Osteocyte (in vitro differentiated cells): ENCODE measurements around the gene C16orf96. TPM values are rescaled to one million over a fixed set of nuclear protein-coding genes. Genes with fewer than 3 reads are reported as not detected.

Experiments used
- DNase-seq: peaks from one replicate; pipeline ENCODE4 v3.0.0; 2021; ENCODE audit warnings: mixed read lengths; ENCODE audit not compliant: unreplicated experiment; ENCODE audit errors: extremely low spot score
- H3K27ac Mint-ChIP-seq: one replicate; pipeline ENCODE4 v1.8.0; 2021; ENCODE audit warnings: mild to moderate bottlenecking, mixed read lengths; ENCODE audit not compliant: unreplicated experiment
- H3K27me3 Mint-ChIP-seq: one replicate; pipeline ENCODE4 v1.8.0; 2021; ENCODE audit warnings: mixed read lengths; ENCODE audit not compliant: unreplicated experiment
- H3K36me3 Mint-ChIP-seq: one replicate; pipeline ENCODE4 v1.8.0; 2021; ENCODE audit warnings: mixed read lengths; ENCODE audit not compliant: unreplicated experiment
- H3K4me1 Mint-ChIP-seq: one replicate; pipeline ENCODE4 v1.8.0; 2021; ENCODE audit warnings: mixed read lengths; ENCODE audit not compliant: unreplicated experiment
- H3K4me3 Mint-ChIP-seq: one replicate; pipeline ENCODE4 v1.8.0; 2021; ENCODE audit warnings: mild to moderate bottlenecking, moderate library complexity, mixed read lengths; ENCODE audit not compliant: unreplicated experiment
- H3K9me3 Mint-ChIP-seq: one replicate; pipeline ENCODE4 v1.8.0; 2021; ENCODE audit warnings: mixed read lengths; ENCODE audit not compliant: unreplicated experiment
- total RNA-seq: library from RNA; stranded (reverse); gene quantifications from 2 replicates; pipeline ENCODE4 v1.2.1, GENCODE V29; 2021
- TF ChIP-seq, protein P1 (sequence below): fragments of 200-600 bp; sonication (generic); IDR thresholded peaks from 2 replicates; pipeline ENCODE4 v1.5.0; 2021; ENCODE audit warnings: antibody characterized with exemption, mild to moderate bottlenecking, moderate library complexity

Gene C16orf96
- total RNA-seq, 1 donor from 2014 or later, result 0.08 TPM

DNA sequence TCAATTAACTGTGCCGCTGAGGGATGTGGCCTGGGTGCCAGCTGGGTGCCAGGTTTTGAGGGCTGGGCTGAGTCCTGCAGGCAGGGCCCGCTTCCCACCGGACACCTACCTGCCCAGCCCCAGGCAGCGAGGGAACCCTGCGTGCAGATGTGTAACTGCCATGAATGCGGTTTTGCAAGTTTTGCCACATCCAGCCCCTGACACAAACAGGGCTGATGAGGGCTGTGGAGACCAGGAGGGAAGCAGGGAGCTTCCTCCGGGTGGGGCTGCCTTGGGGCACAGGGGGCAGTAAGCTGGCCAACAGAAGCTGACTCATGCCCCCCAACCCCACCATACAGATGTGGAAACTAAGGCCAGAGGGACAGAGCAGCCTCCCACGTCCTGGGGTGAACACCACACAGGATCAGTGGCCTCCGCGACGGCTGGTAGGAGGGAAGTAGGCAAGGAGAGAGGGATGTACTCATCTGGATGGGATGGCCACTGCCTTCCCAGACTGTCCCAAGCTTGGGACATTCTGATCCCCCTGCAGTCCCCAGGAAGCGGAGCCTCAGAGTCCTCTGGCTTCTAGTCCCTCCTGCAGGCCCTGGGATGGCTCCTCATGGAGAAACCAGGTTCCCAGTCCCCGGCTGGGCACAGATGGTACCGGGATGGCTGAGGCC, 57.0 kb downstream of the C16orf96 start:
- H3K36me3 Mint-ChIP-seq, result no peaks in the 10 kb centered on the region
- peak overlapping the region; percentile 73 for H3K4me3 Mint-ChIP-seq
- peaks cover 39% of the 10 kb centered on the region for H3K4me1 Mint-ChIP-seq
- H3K27ac Mint-ChIP-seq, result peak overlapping the region; percentile 23
- TF ChIP-seq, protein P1, sequence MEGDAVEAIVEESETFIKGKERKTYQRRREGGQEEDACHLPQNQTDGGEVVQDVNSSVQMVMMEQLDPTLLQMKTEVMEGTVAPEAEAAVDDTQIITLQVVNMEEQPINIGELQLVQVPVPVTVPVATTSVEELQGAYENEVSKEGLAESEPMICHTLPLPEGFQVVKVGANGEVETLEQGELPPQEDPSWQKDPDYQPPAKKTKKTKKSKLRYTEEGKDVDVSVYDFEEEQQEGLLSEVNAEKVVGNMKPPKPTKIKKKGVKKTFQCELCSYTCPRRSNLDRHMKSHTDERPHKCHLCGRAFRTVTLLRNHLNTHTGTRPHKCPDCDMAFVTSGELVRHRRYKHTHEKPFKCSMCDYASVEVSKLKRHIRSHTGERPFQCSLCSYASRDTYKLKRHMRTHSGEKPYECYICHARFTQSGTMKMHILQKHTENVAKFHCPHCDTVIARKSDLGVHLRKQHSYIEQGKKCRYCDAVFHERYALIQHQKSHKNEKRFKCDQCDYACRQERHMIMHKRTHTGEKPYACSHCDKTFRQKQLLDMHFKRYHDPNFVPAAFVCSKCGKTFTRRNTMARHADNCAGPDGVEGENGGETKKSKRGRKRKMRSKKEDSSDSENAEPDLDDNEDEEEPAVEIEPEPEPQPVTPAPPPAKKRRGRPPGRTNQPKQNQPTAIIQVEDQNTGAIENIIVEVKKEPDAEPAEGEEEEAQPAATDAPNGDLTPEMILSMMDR, result no peak
- DNase-seq, result no peak
- H3K9me3 Mint-ChIP-seq, result no peaks in the 10 kb centered on the region
- H3K27me3 Mint-ChIP-seq, result no peaks in the 10 kb centered on the region

DNA sequence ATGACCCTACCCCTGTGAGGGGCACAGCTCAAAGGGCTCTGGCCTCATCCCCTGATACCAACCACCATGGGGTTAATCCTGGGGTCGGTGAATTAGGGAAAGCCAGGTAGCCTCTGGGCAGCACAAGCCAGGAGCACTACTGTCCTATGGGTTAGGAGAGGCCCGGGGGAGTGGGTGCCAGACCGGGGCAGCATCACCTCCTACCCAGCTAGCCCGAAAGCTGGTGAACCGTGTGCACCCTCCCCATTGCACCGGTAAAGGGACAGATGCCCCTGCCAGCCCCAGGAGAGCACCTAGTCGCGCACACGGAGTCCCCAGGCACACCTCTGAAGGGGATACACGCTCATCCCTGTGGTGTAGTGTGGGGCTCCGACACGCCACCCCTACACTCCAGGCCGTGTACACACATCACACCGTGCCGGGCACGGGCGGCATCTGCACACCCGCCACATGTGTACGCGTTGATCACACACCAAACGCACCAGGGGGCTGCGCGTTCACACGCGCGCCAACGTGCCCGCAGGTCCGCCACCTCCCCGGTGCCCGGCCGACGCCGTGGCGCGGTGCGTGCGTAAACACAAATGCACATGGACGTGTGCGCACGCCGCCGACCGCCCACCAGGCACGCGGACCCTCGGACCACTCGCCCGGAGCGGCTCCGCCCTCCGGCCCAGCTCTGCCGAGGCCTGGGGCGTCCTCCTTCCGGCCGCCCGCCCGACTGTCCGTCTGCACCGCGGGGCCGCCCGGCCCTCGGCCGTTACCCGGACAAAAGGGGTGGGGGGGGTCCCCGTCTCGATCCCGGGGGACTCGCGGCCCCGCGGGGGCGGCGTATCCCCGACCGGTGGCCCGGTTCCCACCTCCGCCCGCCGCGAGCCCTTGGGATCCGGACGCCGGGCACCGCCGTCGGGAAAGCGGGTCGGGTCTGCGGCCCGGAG, 57.8 kb downstream of the C16orf96 start:
- Mint-ChIP-seq H3K36me3 (no peaks in the 10 kb centered on the region), H3K27me3 (no peaks in the 10 kb centered on the region), H3K27ac (peak overlapping the region; percentile 23), H3K4me3 (peak overlapping the region; percentile 73), H3K9me3 (no peaks in the 10 kb centered on the region), H3K4me1 (peaks cover 40% of the 10 kb centered on the region)
- DNase-seq, result no peak
- TF ChIP-seq, protein P1, result no peak

DNA sequence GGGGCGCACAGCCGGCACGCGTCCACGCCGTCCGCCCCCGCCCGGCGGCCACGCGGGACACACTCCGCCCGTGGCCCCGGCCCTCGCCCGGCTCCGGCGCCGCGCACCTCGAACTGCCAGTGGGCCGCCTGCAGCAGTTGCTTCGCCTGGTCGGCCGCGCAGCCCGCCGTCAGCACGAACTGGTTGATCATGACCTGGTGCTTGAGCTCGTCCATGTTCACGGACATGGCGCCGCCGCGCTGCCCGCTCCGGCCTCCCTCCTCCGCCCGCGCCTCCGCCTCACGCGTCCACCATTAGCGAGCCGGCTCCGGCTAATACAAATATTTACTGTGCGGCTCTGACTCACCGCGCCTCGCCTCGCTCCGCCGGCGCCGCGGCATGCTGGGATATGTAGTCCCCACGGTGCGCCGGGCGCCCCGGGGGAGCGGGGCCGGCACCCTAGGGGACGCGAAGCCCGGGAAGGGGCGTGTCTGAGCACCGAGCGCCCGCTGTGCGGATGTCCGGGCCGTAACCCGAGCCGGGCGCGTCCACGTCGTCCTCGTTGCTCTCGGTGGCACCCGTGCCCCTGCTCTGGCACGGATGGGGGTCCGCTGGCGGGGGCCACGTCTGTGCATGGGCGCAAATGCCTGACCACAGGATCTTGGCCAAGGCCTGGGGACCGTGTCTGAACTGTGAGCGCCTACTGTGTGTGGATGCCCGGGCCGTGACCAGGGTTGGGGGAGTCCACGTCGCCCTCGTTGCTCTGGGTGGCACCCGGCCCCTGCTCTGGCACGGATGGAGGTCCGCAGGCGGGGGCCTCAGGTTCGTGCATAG, 58.6 kb downstream of the C16orf96 start, which contains the start of gene UBALD1:
Gene UBALD1, minus strand, starts transcription at position 318 of the 813 bp plus-strand sequence. Its CDS starts 91 bp downstream, at position 227.
- Mint-ChIP-seq H3K27me3 (no peaks in the 10 kb centered on the region), H3K9me3 (no peaks in the 10 kb centered on the region), H3K4me3 (peak within 1 kb of the TSS; percentile 82), H3K4me1 (peaks cover 40% of the 10 kb centered on the region), H3K27ac (peak within 1 kb of the TSS; percentile 89), H3K36me3 (no peaks in the 10 kb centered on the region)
- DNase-seq, result peak; percentile 94
- TF ChIP-seq, protein P1, result no peak

DNA sequence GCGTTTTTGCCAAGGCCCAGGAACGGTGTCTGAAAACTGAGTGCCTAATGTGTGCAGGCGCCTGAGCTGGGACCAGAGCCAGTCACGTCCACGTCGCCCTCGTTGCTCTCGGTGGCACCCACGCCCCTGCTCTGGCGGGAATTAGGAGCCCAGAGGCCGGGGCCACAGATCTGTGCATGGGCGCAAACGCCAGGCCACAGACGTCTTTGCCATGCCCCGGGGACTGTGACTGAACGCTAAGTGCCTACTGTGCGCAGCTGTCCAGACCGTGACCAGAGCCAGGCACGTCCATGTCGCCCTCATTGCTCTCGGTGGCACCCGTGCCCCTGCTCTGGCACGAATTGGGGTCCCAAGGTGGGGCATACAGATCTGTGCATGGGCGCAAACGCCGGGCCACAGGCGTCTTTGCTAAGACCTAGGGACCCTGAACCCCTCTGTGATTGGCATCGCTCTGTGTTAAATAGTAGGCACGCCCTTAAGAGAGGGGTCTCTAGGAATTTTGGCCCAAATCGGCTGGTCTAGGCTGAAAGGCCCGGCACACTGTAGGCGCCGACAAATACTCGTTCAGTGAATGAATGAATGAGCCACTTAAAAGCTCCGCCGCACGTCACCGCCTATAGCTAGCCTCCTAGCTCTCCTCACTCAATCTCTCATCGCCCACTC, 59.4 kb downstream of the C16orf96 start:
- H3K27me3 Mint-ChIP-seq, result no peaks in the 10 kb centered on the region
- peak overlapping the region; percentile 89 for H3K27ac Mint-ChIP-seq
- H3K4me1 Mint-ChIP-seq, result peaks cover 40% of the 10 kb centered on the region
- TF ChIP-seq, protein P1, result no peak
- H3K9me3 Mint-ChIP-seq, result no peaks in the 10 kb centered on the region
- no peaks in the 10 kb centered on the region for H3K36me3 Mint-ChIP-seq
- H3K4me3 Mint-ChIP-seq, result peak overlapping the region; percentile 82
- no peak for DNase-seq
